ENCODE data around the gene RIC8B. TPM values are rescaled to one million over a fixed set of nuclear protein-coding genes. Genes with fewer than 3 reads are reported as not detected.

The RIC8B gene
- total RNA-seq, 1 donor from 2014 or later: 22.5 TPM

DNA sequence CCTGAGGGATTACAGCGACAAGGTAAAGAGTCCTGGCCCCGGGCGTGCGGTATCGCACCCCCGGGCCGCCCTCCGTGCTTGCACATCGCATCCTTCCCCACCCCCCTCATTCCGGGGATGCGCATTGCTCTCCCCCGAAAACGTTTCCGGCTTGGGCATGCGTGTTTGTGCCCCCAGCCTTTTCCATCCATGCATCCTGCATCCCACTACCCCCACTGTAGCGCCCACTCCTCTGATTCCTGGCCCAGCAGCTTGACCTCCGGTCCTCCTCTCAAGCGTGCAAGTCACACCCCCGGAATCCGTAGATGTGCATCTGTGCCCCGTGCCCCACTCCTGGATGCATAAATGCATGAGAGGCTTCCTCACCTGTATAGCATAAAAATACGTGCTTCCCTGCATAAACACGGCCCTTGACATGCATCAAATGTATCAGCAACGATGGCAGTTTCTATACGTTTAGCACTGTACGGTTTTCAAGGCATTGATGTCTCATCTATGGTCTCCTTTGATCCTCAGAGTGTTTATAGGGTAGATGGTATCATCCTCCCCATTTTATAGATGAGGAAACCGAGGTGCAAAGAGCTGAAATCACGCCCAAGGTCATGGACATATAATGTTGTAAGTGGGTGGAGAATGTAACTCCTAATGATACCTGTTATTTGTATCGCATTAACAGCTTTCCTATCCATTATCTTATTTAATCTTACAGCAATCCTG, 484 bp downstream of the RIC8B start:
- Mint-ChIP-seq H3K36me3 (peaks cover 6% of the 10 kb centered on the region), H3K27ac (peak overlapping the region; percentile 99), H3K4me3 (peak overlapping the region; percentile 92), H3K9me3 (no peaks in the 10 kb centered on the region), H3K27me3 (ENCODE audit: low read depth) (no peaks in the 10 kb centered on the region), H3K4me1 (peaks cover 18% of the 10 kb centered on the region)
- no peak for TF ChIP-seq CTCF (IDR thresholded peaks at IDR 0.05; ENCODE audit: unreplicated experiment)
- no peak for DNase-seq (ENCODE audit: low spot score in 2 of 2, unreplicated experiment in 2 of 2)

DNA sequence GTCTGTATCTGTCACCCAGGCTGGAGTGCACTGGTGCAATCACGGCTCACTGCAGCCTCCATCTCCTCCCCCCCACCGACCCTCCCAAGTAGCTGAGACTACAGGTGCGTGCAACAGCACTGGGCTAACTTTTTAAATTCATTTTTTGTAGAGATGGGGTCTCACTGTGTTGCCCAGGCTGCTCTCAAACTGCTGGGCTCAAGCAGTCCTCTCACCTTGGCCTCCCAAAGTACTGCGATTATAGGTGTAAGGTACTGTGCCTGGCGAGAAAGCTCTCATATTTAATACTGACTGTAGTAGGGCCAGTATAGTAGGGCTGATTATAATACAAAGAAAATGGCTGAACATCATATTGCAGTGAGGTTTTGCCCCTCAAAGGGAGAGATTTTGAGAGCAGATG, 2.4 kb downstream of the RIC8B start:
- no peak for DNase-seq (ENCODE audit: low spot score in 2 of 2, unreplicated experiment in 2 of 2)
- Mint-ChIP-seq H3K4me3 (no peak overlapping the region), H3K27ac (no peak overlapping the region), H3K4me1 (peaks cover 20% of the 10 kb centered on the region), H3K36me3 (peaks cover 6% of the 10 kb centered on the region), H3K9me3 (no peaks in the 10 kb centered on the region), H3K27me3 (ENCODE audit: low read depth) (no peaks in the 10 kb centered on the region)
- no peak for TF ChIP-seq CTCF (IDR thresholded peaks at IDR 0.05; ENCODE audit: unreplicated experiment)

DNA sequence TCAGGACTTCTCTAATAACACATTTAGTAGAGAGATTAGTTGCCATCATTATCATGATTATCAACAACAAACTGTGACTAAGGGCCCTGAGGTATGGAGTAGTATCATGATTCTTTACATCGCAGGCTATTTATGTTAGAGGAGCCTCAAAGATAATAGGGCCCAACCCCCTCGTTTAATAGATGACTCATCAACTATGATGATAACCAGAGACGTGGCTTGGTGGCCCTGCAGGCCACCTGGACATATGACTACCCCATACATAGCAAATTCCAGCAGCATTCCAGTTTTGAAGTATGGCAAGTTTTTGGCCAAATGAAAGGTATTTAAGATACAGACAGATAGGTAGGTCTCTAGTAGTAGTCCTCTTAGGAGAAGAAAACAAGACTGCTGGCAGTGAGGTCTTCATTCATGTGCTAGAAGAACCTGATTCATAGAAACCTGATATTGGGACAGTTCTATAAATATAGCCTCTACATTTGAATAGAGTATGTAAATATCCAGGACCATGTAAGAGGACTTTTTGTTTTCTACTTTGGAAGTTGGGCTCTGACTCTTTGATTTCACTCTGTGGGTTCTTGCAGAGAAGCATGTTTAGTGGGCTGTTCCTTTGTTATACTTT, 5.6 kb downstream of the RIC8B start:
- no peaks in the 10 kb centered on the region for H3K27me3 Mint-ChIP-seq (ENCODE audit: low read depth)
- H3K4me1 Mint-ChIP-seq: peaks cover 15% of the 10 kb centered on the region
- no peaks in the 10 kb centered on the region for H3K9me3 Mint-ChIP-seq
- no peak for DNase-seq (ENCODE audit: low spot score in 2 of 2, unreplicated experiment in 2 of 2)
- TF ChIP-seq CTCF (IDR thresholded peaks at IDR 0.05; ENCODE audit: unreplicated experiment): no peak
- peaks cover 11% of the 10 kb centered on the region for H3K36me3 Mint-ChIP-seq
- peak overlapping the region; percentile 72 for H3K27ac Mint-ChIP-seq
- H3K4me3 Mint-ChIP-seq: no peak overlapping the region

GRCh38 chr12:106782619-106783018, 8.1 kb downstream of the RIC8B start:
- no peak overlapping the region for H3K4me3 Mint-ChIP-seq
- TF ChIP-seq CTCF (IDR thresholded peaks at IDR 0.05; ENCODE audit: unreplicated experiment): no peak
- H3K36me3 Mint-ChIP-seq: peaks cover 24% of the 10 kb centered on the region
- H3K9me3 Mint-ChIP-seq: no peaks in the 10 kb centered on the region
- peaks cover 4% of the 10 kb centered on the region for H3K4me1 Mint-ChIP-seq
- no peaks in the 10 kb centered on the region for H3K27me3 Mint-ChIP-seq (ENCODE audit: low read depth)
- no peak for DNase-seq (ENCODE audit: low spot score in 2 of 2, unreplicated experiment in 2 of 2)
- no peak overlapping the region for H3K27ac Mint-ChIP-seq

- Mint-ChIP-seq H3K4me1 (peaks cover 4% of the 10 kb centered on the region), H3K27ac (no peak overlapping the region), H3K36me3 (peaks cover 28% of the 10 kb centered on the region), H3K27me3 (ENCODE audit: low read depth) (no peaks in the 10 kb centered on the region), H3K4me3 (no peak overlapping the region), H3K9me3 (no peaks in the 10 kb centered on the region)
- TF ChIP-seq CTCF (IDR thresholded peaks at IDR 0.05; ENCODE audit: unreplicated experiment): no peak
- DNase-seq (ENCODE audit: low spot score in 2 of 2, unreplicated experiment in 2 of 2): no peak
Measured at GRCh38 chr12:106783515-106783914, 9.0 kb downstream of the RIC8B start.
